Natural killer cell treated with Interleukin-12 subunit alpha and Interleukin-12 subunit beta and Interleukin-15 and Interleukin-18, amount 100 ng/mL, for 72 hours (primary cell): ENCODE data around the gene ADGRG3. TPM values are rescaled to one million over a fixed set of nuclear protein-coding genes. Genes with fewer than 3 reads are reported as not detected.
A peak's percentile ranks its signal among the peaks of the same experiment; 100 is the strongest.
"Not testable (repeated sequence)": the region's sequence is repeated elsewhere in the genome, so short reads cannot be mapped to it uniquely, and the experiment has no call there.

Experiments
- ATAC-seq, 2 donors: fragments of 150-1000 bp; cut with Tn5 transposase in 1 of 2; sonication (Bioruptor Pico), chemical (Tn5 transposase) in 1 of 2; 2 replicates each; pipeline ENCODE4 v1.10.0; 2021
- DNase-seq: peaks from one replicate; pipeline ENCODE4 v3.0.0; 2022; ENCODE audit warnings: low spot score
- H3K27ac Mint-ChIP-seq, 2 donors: 1 replicate in 1 of 2; 2 replicates in 1 of 2; pipeline ENCODE4 v1.8.0; 2022; ENCODE audit warnings: mixed read lengths in 2 of 2, mild to moderate bottlenecking in 1 of 2, moderate library complexity in 1 of 2
- H3K27me3 Mint-ChIP-seq, 2 donors: 1 replicate in 1 of 2; 2 replicates in 1 of 2; pipeline ENCODE4 v1.8.0; 2022; ENCODE audit warnings: mixed read lengths in 2 of 2
- H3K36me3 Mint-ChIP-seq: one replicate; pipeline ENCODE4 v1.8.0; 2022; ENCODE audit warnings: mixed read lengths
- H3K4me1 Mint-ChIP-seq, 2 donors: 1 replicate in 1 of 2; 2 replicates in 1 of 2; pipeline ENCODE4 v1.8.0; 2022; ENCODE audit warnings: low read depth in 2 of 2, mixed read lengths in 2 of 2, mild to moderate bottlenecking in 1 of 2
- H3K4me3 Mint-ChIP-seq: one replicate; pipeline ENCODE4 v1.8.0; 2022; ENCODE audit warnings: mixed read lengths
- H3K9me3 Mint-ChIP-seq: 2 replicates; pipeline ENCODE4 v1.8.0; 2022; ENCODE audit warnings: mixed read lengths
- total RNA-seq, 2 donors: library from RNA; stranded (reverse); gene quantifications; one replicate each; pipeline ENCODE4 v1.2.3, GENCODE V29; 2022

Gene ADGRG3
- total RNA-seq, 2 donors from 2014 or later: 25.4 to 28.9 TPM

- H3K4me1 Mint-ChIP-seq: peaks cover 33 to 41% of the 10 kb centered on the region in 2 donors
- ATAC-seq: peak; percentile 89 to 94
- no peaks in the 10 kb centered on the region for H3K36me3 Mint-ChIP-seq
- peak overlapping the region; percentile 77 for H3K4me3 Mint-ChIP-seq
- peak; percentile 90 for DNase-seq
- H3K9me3 Mint-ChIP-seq: no peaks in the 10 kb centered on the region
- H3K27ac Mint-ChIP-seq: peak overlapping the region; percentile 71 to 84
- H3K27me3 Mint-ChIP-seq: no peaks in the 10 kb centered on the region
These were observed 412 bp upstream of the ADGRG3 start for GRCh38 chr16:57667526-57668262.

- DNase-seq (no peak), ATAC-seq (no peak)
- peak overlapping the region; percentile 77 for H3K4me3 Mint-ChIP-seq
- H3K27me3 Mint-ChIP-seq: no peaks in the 10 kb centered on the region
- peaks cover 40 to 45% of the 10 kb centered on the region in 2 donors for H3K4me1 Mint-ChIP-seq
- no peaks in the 10 kb centered on the region for H3K9me3 Mint-ChIP-seq
- no peaks in the 10 kb centered on the region for H3K36me3 Mint-ChIP-seq
- peak overlapping the region; percentile 85 to 96 for H3K27ac Mint-ChIP-seq
These were observed 747 bp downstream of the ADGRG3 start for GRCh38 chr16:57668630-57669475.

- H3K4me1 Mint-ChIP-seq: peaks cover 39 to 42% of the 10 kb centered on the region in 2 donors
- no peaks in the 10 kb centered on the region for H3K9me3 Mint-ChIP-seq
- H3K4me3 Mint-ChIP-seq: peak overlapping the region; percentile 77
- DNase-seq: no peak
- H3K27me3 Mint-ChIP-seq: no peaks in the 10 kb centered on the region
- H3K27ac Mint-ChIP-seq: peak overlapping the region; percentile 85 to 96
- no peaks in the 10 kb centered on the region for H3K36me3 Mint-ChIP-seq
- peak; percentile 46 to 48 for ATAC-seq
These were observed 1.5 kb downstream of the ADGRG3 start for GRCh38 chr16:57669476-57670162.

DNA sequence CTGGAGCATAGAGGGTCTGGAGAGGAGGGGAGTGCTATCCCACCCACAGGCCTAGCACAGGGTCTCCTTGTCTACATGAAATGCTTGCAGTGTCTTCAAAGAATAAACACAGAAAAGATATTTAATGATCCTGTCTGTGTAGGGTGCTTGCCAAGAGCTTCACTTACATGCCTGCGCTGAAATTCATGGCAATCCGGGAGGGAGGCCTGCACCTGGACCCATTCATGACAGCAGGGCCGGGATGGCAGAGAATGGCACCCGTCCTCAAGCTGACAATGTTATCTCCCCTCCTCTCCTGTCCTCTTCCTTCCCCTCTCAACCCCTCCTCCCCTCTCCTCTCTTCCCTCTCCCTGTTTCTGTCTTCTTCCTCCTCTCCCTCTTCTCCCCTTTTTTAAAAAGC lies 2.1 kb downstream of the ADGRG3 start:
- ATAC-seq: no peak
- Mint-ChIP-seq H3K4me1 (peaks cover 33 to 36% of the 10 kb centered on the region in 2 donors), H3K4me3 (peak overlapping the region; percentile 12), H3K36me3 (no peaks in the 10 kb centered on the region), H3K27ac (peak overlapping the region; percentile 85 to 96), H3K9me3 (no peaks in the 10 kb centered on the region), H3K27me3 (no peaks in the 10 kb centered on the region)
- no peak for DNase-seq

DNA sequence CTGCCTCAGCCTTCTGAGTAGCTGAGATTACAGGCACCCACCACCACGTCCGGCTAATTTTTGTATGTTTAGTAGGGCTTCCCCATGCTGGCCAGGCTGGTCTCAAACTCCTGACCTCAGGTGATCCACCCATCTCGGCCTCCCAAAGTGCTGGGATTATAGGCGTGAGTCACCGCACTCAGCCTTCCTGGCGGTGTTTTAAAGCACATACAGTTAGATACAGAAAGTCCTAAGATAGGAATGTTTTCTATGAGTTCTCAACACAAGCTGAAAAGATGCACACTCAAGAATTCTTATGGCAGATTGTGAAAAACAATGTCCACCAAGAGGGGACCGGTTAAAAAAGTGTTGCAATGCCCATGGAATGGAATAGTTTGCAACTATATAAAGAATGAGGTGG lies 3.3 kb downstream of the ADGRG3 start:
- H3K4me1 Mint-ChIP-seq: peaks cover 36 to 41% of the 10 kb centered on the region in 2 donors
- not testable (repeated sequence) for DNase-seq, ATAC-seq, H3K27me3 Mint-ChIP-seq, H3K36me3 Mint-ChIP-seq, H3K9me3 Mint-ChIP-seq, H3K4me3 Mint-ChIP-seq
- peak overlapping the region in 1 of 2 donors; percentile 96 for H3K27ac Mint-ChIP-seq

GRCh38 chr16:57672416-57672815 lies 4.3 kb downstream of the ADGRG3 start:
- ATAC-seq: no peak
- Mint-ChIP-seq H3K27me3 (no peaks in the 10 kb centered on the region), H3K4me1 (peaks cover 39 to 42% of the 10 kb centered on the region in 2 donors)

DNA sequence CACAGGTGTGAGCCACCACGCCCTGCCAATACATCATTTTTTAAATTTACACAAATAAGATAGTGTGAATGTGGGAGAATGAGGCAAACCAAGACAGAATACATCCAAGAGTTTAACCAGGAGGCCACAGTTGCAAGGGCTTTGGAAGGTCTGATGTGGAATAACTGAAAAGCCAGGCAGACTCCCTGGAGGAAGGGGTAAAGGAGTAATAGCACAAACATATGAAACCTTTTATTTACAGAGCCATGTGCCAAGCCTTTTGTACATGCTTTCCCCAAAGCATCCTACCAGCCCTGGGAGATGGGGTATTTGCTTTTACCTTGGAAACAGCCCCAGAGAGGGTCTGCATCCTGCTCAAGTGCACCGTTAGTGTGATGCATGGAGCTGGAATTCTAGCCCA lies 4.7 kb downstream of the ADGRG3 start:
- H3K27ac Mint-ChIP-seq: no peak overlapping the region
- peaks cover 39 to 42% of the 10 kb centered on the region in 2 donors for H3K4me1 Mint-ChIP-seq
- no peak overlapping the region for H3K4me3 Mint-ChIP-seq
- ATAC-seq: no peak
- DNase-seq: no peak
- no peaks in the 10 kb centered on the region for H3K27me3 Mint-ChIP-seq
- H3K36me3 Mint-ChIP-seq: no peaks in the 10 kb centered on the region
- H3K9me3 Mint-ChIP-seq: no peaks in the 10 kb centered on the region

More at GRCh38 chr16:57672416-57672815, 4.3 kb downstream of the ADGRG3 start:
- Mint-ChIP-seq H3K9me3 (no peaks in the 10 kb centered on the region), H3K27ac (no peak overlapping the region), H3K4me3 (no peak overlapping the region), H3K36me3 (no peaks in the 10 kb centered on the region)
- DNase-seq: no peak

DNA sequence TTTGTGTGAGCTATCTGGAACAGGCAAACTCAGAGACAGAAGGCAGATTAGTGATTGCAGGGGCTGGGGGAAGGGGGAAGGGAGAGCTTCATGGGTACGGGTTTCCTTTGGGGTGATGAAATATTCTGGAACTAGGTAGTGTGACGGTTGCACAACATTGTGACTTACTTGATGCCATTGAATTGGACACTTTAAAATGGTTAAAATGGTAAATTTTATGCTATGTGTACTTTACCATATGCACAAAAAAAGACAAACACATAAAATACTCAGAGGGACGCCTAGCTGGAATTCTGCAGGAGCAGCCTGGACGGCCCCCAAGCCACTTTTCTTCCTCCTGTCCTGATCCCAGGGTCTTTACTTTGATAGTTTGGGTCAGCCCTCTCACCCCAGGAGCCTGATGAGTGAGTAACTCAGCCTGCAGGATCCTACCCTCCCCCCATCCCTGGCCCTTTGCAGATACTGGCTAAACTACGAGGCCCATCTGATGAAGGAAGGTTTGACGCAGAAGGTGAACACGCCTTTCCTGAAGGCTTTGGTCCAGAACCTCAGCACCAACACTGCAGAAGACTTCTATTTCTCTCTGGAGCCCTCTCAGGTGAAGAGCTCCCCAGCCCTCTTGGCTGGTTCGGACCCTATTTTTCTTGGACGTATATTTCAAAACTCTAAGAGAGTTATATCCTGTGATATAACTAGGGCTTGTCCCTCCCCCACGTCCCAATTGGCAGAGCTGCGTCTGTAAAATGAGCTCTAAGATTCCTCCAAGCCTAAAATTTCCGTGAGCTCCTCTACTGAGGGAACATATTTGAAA lies 7.8 kb downstream of the ADGRG3 start:
- no peaks in the 10 kb centered on the region for H3K9me3 Mint-ChIP-seq
- no peaks in the 10 kb centered on the region for H3K27me3 Mint-ChIP-seq
- H3K27ac Mint-ChIP-seq: peak overlapping the region in 1 of 2 donors; percentile 17
- no peaks in the 10 kb centered on the region for H3K36me3 Mint-ChIP-seq
- H3K4me3 Mint-ChIP-seq: peak overlapping the region; percentile 28
- DNase-seq (no peak), ATAC-seq (peak; percentile 63 to 66)
- peaks cover 17 to 31% of the 10 kb centered on the region in 2 donors for H3K4me1 Mint-ChIP-seq

GRCh38 chr16:57676553-57677085 lies 8.5 kb downstream of the ADGRG3 start:
- no peak for ATAC-seq
- H3K27ac Mint-ChIP-seq: peak overlapping the region in 1 of 2 donors; percentile 17
- no peak for DNase-seq
- no peaks in the 10 kb centered on the region for H3K36me3 Mint-ChIP-seq
- peaks cover 17 to 29% of the 10 kb centered on the region in 2 donors for H3K4me1 Mint-ChIP-seq
- H3K4me3 Mint-ChIP-seq: no peak overlapping the region
- H3K27me3 Mint-ChIP-seq: no peaks in the 10 kb centered on the region
- H3K9me3 Mint-ChIP-seq: no peaks in the 10 kb centered on the region

GRCh38 chr16:57677622-57678369 lies 9.7 kb downstream of the ADGRG3 start:
- Mint-ChIP-seq H3K9me3 (no peaks in the 10 kb centered on the region), H3K4me1 (peaks cover 17 to 29% of the 10 kb centered on the region in 2 donors), H3K27ac (peak overlapping the region in 1 of 2 donors; percentile 55), H3K4me3 (no peak overlapping the region), H3K36me3 (no peaks in the 10 kb centered on the region), H3K27me3 (no peaks in the 10 kb centered on the region)
- DNase-seq: no peak
- ATAC-seq: no peak

DNA sequence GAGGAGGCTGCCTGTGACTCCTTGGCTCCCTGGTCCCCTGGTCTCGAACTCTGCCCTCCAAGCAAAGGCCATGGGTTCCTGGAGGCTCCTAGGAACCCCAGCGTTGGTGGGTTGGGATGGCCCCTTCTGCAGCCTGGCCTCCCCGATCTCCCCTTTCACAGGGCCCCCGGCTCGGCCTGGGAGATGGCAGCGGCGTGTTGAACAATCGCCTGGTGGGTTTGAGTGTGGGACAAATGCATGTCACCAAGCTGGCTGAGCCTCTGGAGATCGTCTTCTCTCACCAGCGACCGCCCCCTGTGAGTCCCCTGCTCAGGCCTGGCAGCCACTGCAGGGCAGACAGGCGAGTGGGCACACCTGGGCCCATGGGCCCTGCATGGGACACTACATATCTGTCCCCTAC lies 10.9 kb downstream of the ADGRG3 start:
- H3K4me1 Mint-ChIP-seq: peaks cover 8 to 23% of the 10 kb centered on the region in 2 donors
- H3K27ac Mint-ChIP-seq: no peak overlapping the region
- no peaks in the 10 kb centered on the region for H3K9me3 Mint-ChIP-seq
- H3K36me3 Mint-ChIP-seq: no peaks in the 10 kb centered on the region
- no peak for DNase-seq
- no peak for ATAC-seq
- H3K27me3 Mint-ChIP-seq: no peaks in the 10 kb centered on the region
- H3K4me3 Mint-ChIP-seq: no peak overlapping the region

DNA sequence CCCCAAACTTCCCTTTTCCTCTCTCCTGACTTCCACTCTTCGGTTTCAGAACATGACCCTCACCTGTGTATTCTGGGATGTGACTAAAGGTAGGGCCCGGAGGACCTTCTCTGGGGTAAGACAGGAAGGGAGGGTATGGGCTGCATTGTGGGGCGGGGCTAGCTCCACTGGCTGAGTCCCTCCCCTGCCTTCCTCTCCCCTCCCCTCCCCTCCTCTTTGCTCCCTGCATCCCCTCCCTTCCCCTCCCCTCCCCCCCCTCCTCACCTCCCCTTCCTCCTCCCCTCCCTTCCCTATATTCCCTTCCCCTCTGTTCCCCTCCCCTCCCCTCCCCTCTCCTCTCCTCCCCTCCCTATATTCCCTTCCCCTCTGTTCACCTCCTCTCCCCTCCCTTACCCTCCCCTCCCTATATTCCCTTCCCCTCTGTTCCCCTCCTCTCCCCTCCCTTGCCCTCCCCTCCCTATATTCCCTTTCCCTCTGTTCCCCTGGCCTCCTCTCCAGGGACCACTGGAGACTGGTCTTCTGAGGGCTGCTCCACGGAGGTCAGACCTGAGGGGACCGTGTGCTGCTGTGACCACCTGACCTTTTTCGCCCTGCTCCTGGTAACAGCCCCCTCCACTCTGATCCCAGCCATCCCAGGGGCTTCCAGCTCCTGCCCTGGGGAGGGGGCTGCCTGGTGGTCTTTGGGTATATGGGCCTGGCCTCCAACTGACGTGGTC lies 11.8 kb downstream of the ADGRG3 start:
- Mint-ChIP-seq H3K27ac (no peak overlapping the region), H3K9me3 (no peaks in the 10 kb centered on the region), H3K27me3 (no peaks in the 10 kb centered on the region), H3K4me1 (peaks cover 6 to 23% of the 10 kb centered on the region in 2 donors), H3K36me3 (no peaks in the 10 kb centered on the region), H3K4me3 (no peak overlapping the region)
- no peak for ATAC-seq
- no peak for DNase-seq
